ENCODE measurements around the gene ABCB8. TPM values are rescaled to one million over a fixed set of nuclear protein-coding genes. Genes with fewer than 3 reads are reported as not detected.
A peak's percentile ranks its signal among the peaks of the same experiment; 100 is the strongest.

ABCB8 gene
- total RNA-seq, 5 donors from 2014 or later (not counting 1 experiment from before 2014, with no cell fraction given), result 72.4 to 83.0 (median 74.8) TPM

- Mint-ChIP-seq H3K4me1 (peaks cover 20 to 30% (median 25%) of the 10 kb centered on the region in 3 donors), H3K27ac (no peak overlapping the region), H3K36me3 (no peaks in the 10 kb centered on the region), H3K9me3 (no peaks in the 10 kb centered on the region), H3K27me3 (peaks cover 0 to 4% of the 10 kb centered on the region in 2 donors), H3K4me3 (no peak overlapping the region)
- 100% methylated on average over 5 of the region's 7 CpGs for WGBS (ENCODE audit: insufficient coverage)
- Histone ChIP-seq H3K4me3 (ENCODE audit: control insufficient read depth in 1 of 2, extremely low read depth in 1 of 2, low read length in 1 of 2) (no peak overlapping the region), H3K9me3 (no peaks in the 10 kb centered on the region), H3K27ac (ENCODE audit: low read length) (no peak overlapping the region), H3K27me3 (replicated peaks in 1 of 2; ENCODE audit: control insufficient read depth in 2 of 2, extremely low read depth in 1 of 2, insufficient read depth in 2 of 2, low read length in 1 of 2) (peaks cover 0 to 19% of the 10 kb centered on the region in 2 experiments), H3K36me3 (ENCODE audit: control insufficient read depth in 2 of 2, extremely low read depth in 1 of 2, insufficient read depth in 1 of 2, low read length in 1 of 2) (no peaks in the 10 kb centered on the region), H3K4me1 (ENCODE audit: control insufficient read depth in 1 of 2, extremely low read depth in 1 of 2, insufficient read depth in 2 of 2, low read length in 2 of 2) (peaks cover 7 to 34% of the 10 kb centered on the region in 2 experiments)
- POLR2A ChIA-PET, result no interaction called here
- DNase-seq (no peak), ATAC-seq (replicated peaks in 1 of 4) (no peak)
- CTCF ChIA-PET, result interaction anchor here in 1 of 2 donors (0.7 kb wide), 1 partner anchor 83 kb away, joined by 3 read pairs; no protein-coding TSS in a partner anchor
These were observed 62.8 kb downstream of the ABCB8 start for GRCh38 chr7:151091003-151091402.

DNA sequence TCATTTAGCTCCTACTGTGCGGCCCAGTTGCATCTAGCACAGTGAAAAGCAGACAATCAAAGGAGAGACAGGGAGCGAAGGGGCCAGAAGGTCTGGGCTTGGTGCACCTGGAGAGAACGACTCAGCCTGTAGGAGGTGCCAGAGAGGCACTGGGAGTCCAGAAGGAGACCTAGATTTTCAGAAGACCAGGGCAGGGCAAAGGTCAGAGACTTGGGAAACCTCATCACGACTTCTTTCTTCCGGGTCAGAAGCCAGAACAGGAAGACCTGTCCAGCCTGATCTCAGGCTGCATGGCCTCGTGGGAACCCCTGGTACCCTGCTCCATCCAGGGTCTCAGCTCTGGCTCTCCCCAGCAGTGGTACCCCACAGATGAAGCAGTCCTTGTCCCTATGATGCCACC lies 63.2 kb downstream of the ABCB8 start:
- Histone ChIP-seq H3K4me1 (ENCODE audit: control insufficient read depth in 1 of 2, extremely low read depth in 1 of 2, insufficient read depth in 2 of 2, low read length in 2 of 2) (peaks cover 7 to 37% of the 10 kb centered on the region in 2 experiments), H3K27me3 (replicated peaks in 1 of 2; ENCODE audit: control insufficient read depth in 2 of 2, extremely low read depth in 1 of 2, insufficient read depth in 2 of 2, low read length in 1 of 2) (peaks cover 0 to 19% of the 10 kb centered on the region in 2 experiments), H3K27ac (ENCODE audit: low read length) (no peak overlapping the region), H3K36me3 (ENCODE audit: control insufficient read depth in 2 of 2, extremely low read depth in 1 of 2, insufficient read depth in 1 of 2, low read length in 1 of 2) (no peaks in the 10 kb centered on the region), H3K9me3 (no peaks in the 10 kb centered on the region), H3K4me3 (ENCODE audit: control insufficient read depth in 1 of 2, extremely low read depth in 1 of 2, low read length in 1 of 2) (no peak overlapping the region)
- POLR2A ChIA-PET, result interaction anchor here in 1 of 2 donors (0.6 kb wide), 1 partner anchor 452 kb away, joined by 5 read pairs; no protein-coding TSS in a partner anchor
- CTCF ChIA-PET, result no interaction called here
- Mint-ChIP-seq H3K9me3 (no peaks in the 10 kb centered on the region), H3K27me3 (peaks cover 0 to 4% of the 10 kb centered on the region in 2 donors), H3K4me3 (no peak overlapping the region), H3K27ac (no peak overlapping the region), H3K36me3 (no peaks in the 10 kb centered on the region), H3K4me1 (peaks cover 19 to 31% (median 25%) of the 10 kb centered on the region in 3 donors)
- DNase-seq (peak in 1 of 35 experiments; percentile 35), ATAC-seq (replicated peaks in 1 of 4) (no peak)
- WGBS (ENCODE audit: insufficient coverage), result 64% methylated on average over 6 of the region's 6 CpGs

- H3K4me1 ChIP-seq (ENCODE audit: control insufficient read depth in 1 of 2, extremely low read depth in 1 of 2, insufficient read depth in 2 of 2, low read length in 2 of 2), result peaks cover 7 to 36% of the 10 kb centered on the region in 2 experiments
- H3K9me3 ChIP-seq, result no peaks in the 10 kb centered on the region
- H3K27me3 ChIP-seq (replicated peaks in 1 of 2; ENCODE audit: control insufficient read depth in 2 of 2, extremely low read depth in 1 of 2, insufficient read depth in 2 of 2, low read length in 1 of 2), result peaks cover 0 to 18% of the 10 kb centered on the region in 2 experiments
- ATAC-seq (replicated peaks in 1 of 4) (no peak), DNase-seq (no peak)
- H3K4me3 Mint-ChIP-seq, result no peak overlapping the region
- H3K36me3 ChIP-seq (ENCODE audit: control insufficient read depth in 2 of 2, extremely low read depth in 1 of 2, insufficient read depth in 1 of 2, low read length in 1 of 2), result no peaks in the 10 kb centered on the region
- no peaks in the 10 kb centered on the region for H3K36me3 Mint-ChIP-seq
- ChIA-PET CTCF (no interaction called here), POLR2A (interaction anchor here in 1 of 2 donors (0.6 kb wide), 1 partner anchor 453 kb away, joined by 5 read pairs; no protein-coding TSS in a partner anchor)
- WGBS (ENCODE audit: insufficient coverage), result 92% methylated on average over 13 of the region's 14 CpGs
- no peak overlapping the region for H3K27ac ChIP-seq (ENCODE audit: low read length)
- H3K9me3 Mint-ChIP-seq, result no peaks in the 10 kb centered on the region
- no peak overlapping the region for H3K27ac Mint-ChIP-seq
- H3K4me3 ChIP-seq (ENCODE audit: control insufficient read depth in 1 of 2, extremely low read depth in 1 of 2, low read length in 1 of 2), result no peak overlapping the region
- H3K4me1 Mint-ChIP-seq, result peaks cover 19 to 29% (median 25%) of the 10 kb centered on the region in 3 donors
- H3K27me3 Mint-ChIP-seq, result peaks cover 0 to 4% of the 10 kb centered on the region in 2 donors
These were observed 63.7 kb downstream of the ABCB8 start for GRCh38 chr7:151091988-151092387.

DNA sequence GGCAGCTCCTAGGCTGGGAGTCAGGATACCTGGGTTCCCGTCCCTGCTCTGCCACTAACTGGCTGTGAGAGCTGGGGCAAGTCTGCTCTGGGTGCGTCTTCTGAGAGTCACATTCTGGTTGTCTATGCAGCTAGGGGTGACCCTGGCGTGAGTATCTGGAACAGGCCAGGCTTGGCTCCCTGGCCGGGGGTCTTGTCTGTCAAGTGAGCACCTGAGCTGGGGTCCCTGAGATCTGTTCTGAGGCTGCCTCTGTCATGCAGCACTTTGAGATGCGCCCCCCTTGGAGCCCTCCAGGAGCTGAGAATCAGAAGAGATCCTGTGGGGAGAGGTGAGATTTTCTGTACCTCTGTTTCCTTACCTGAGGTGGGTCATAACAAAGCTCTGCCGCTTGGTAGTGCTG lies 65.5 kb downstream of the ABCB8 start:
- ChIA-PET POLR2A (no interaction called here), CTCF (interaction anchor here (0.6 to 1.0 kb wide), 2 partner anchors 17 to 162 kb away, joined by 3 to 4 read pairs; no protein-coding TSS in a partner anchor)
- H3K27ac ChIP-seq (ENCODE audit: low read length), result no peak overlapping the region
- H3K27me3 Mint-ChIP-seq, result peaks cover 0 to 4% of the 10 kb centered on the region in 2 donors
- DNase-seq (no peak), ATAC-seq (replicated peaks in 1 of 4) (no peak)
- H3K27ac Mint-ChIP-seq, result no peak overlapping the region
- H3K27me3 ChIP-seq (replicated peaks in 1 of 2; ENCODE audit: control insufficient read depth in 2 of 2, extremely low read depth in 1 of 2, insufficient read depth in 2 of 2, low read length in 1 of 2), result peaks cover 0 to 6% of the 10 kb centered on the region in 2 experiments
- no peaks in the 10 kb centered on the region for H3K36me3 ChIP-seq (ENCODE audit: control insufficient read depth in 2 of 2, extremely low read depth in 1 of 2, insufficient read depth in 1 of 2, low read length in 1 of 2)
- H3K9me3 ChIP-seq, result no peaks in the 10 kb centered on the region
- WGBS (ENCODE audit: insufficient coverage), result 96% methylated on average over 6 of the region's 6 CpGs
- H3K4me1 Mint-ChIP-seq, result peaks cover 12 to 21% (median 19%) of the 10 kb centered on the region in 3 donors
- H3K4me3 Mint-ChIP-seq, result no peak overlapping the region
- H3K4me1 ChIP-seq (ENCODE audit: control insufficient read depth in 1 of 2, extremely low read depth in 1 of 2, insufficient read depth in 2 of 2, low read length in 2 of 2), result peaks cover 0 to 20% of the 10 kb centered on the region in 2 experiments
- H3K36me3 Mint-ChIP-seq, result no peaks in the 10 kb centered on the region
- H3K9me3 Mint-ChIP-seq, result no peaks in the 10 kb centered on the region
- H3K4me3 ChIP-seq (ENCODE audit: control insufficient read depth in 1 of 2, extremely low read depth in 1 of 2, low read length in 1 of 2), result no peak overlapping the region

GRCh38 chr7:151094675-151095074 lies 66.4 kb downstream of the ABCB8 start:
- no peak overlapping the region for H3K27ac ChIP-seq (ENCODE audit: low read length)
- DNase-seq, result no peak
- peak overlapping the region in 1 of 2 donors; percentile 36 for H3K27ac Mint-ChIP-seq

GRCh38 chr7:151095123-151095797 lies 67.0 kb downstream of the ABCB8 start:
- 90% methylated on average over 4 of the region's 10 CpGs for WGBS (ENCODE audit: insufficient coverage)
- H3K36me3 Mint-ChIP-seq, result no peaks in the 10 kb centered on the region
- no peaks in the 10 kb centered on the region for H3K27me3 Mint-ChIP-seq
- peaks cover 0 to 10% of the 10 kb centered on the region in 2 experiments for H3K4me1 ChIP-seq (ENCODE audit: control insufficient read depth in 1 of 2, extremely low read depth in 1 of 2, insufficient read depth in 2 of 2, low read length in 2 of 2)
- no peak overlapping the region for H3K27ac Mint-ChIP-seq
- POLR2A ChIA-PET, result no interaction called here
- CTCF ChIA-PET, result interaction anchor here in 1 of 2 donors (0.6 kb wide), 2 partner anchors 33 to 68 kb away, joined by 3 to 5 read pairs; no protein-coding TSS in a partner anchor
- ATAC-seq (replicated peaks in 1 of 4) (peak in 1 of 4 experiments; percentile 50), DNase-seq (peak in 1 of 35 experiments; percentile 25)
- no peaks in the 10 kb centered on the region for H3K9me3 Mint-ChIP-seq
- peaks cover 0 to 1% of the 10 kb centered on the region in 2 experiments for H3K27me3 ChIP-seq (replicated peaks in 1 of 2; ENCODE audit: control insufficient read depth in 2 of 2, extremely low read depth in 1 of 2, insufficient read depth in 2 of 2, low read length in 1 of 2)
- H3K9me3 ChIP-seq, result no peaks in the 10 kb centered on the region
- H3K4me3 ChIP-seq (ENCODE audit: control insufficient read depth in 1 of 2, extremely low read depth in 1 of 2, low read length in 1 of 2), result no peak overlapping the region
- H3K36me3 ChIP-seq (ENCODE audit: control insufficient read depth in 2 of 2, extremely low read depth in 1 of 2, insufficient read depth in 1 of 2, low read length in 1 of 2), result no peaks in the 10 kb centered on the region
- H3K27ac ChIP-seq (ENCODE audit: low read length), result peak overlapping the region; percentile 29
- H3K4me1 Mint-ChIP-seq, result peaks cover 0 to 11% (median 8%) of the 10 kb centered on the region in 3 donors
- H3K4me3 Mint-ChIP-seq, result no peak overlapping the region

More at GRCh38 chr7:151094675-151095074, 66.4 kb downstream of the ABCB8 start:
- ATAC-seq (replicated peaks in 1 of 4), result no peak
- Mint-ChIP-seq H3K36me3 (no peaks in the 10 kb centered on the region), H3K4me3 (no peak overlapping the region), H3K27me3 (no peaks in the 10 kb centered on the region), H3K9me3 (no peaks in the 10 kb centered on the region), H3K4me1 (peaks cover 3 to 12% (median 9%) of the 10 kb centered on the region in 3 donors)
- H3K27me3 ChIP-seq (replicated peaks in 1 of 2; ENCODE audit: control insufficient read depth in 2 of 2, extremely low read depth in 1 of 2, insufficient read depth in 2 of 2, low read length in 1 of 2), result peaks cover 0 to 4% of the 10 kb centered on the region in 2 experiments
- no peaks in the 10 kb centered on the region for H3K36me3 ChIP-seq (ENCODE audit: control insufficient read depth in 2 of 2, extremely low read depth in 1 of 2, insufficient read depth in 1 of 2, low read length in 1 of 2)
- CTCF ChIA-PET, result interaction anchor here in 1 of 2 donors (0.6 to 0.7 kb wide), 6 partner anchors 9 to 592 kb away, joined by 3 to 5 read pairs (median 3); no protein-coding TSS in a partner anchor
- H3K4me3 ChIP-seq (ENCODE audit: control insufficient read depth in 1 of 2, extremely low read depth in 1 of 2, low read length in 1 of 2), result no peak overlapping the region
- peaks cover 0 to 12% of the 10 kb centered on the region in 2 experiments for H3K4me1 ChIP-seq (ENCODE audit: control insufficient read depth in 1 of 2, extremely low read depth in 1 of 2, insufficient read depth in 2 of 2, low read length in 2 of 2)
- H3K9me3 ChIP-seq, result no peaks in the 10 kb centered on the region
- 92% methylated on average over 2 of the region's 5 CpGs for WGBS (ENCODE audit: insufficient coverage)
- POLR2A ChIA-PET, result interaction anchor here (0.6 kb wide), 3 partner anchors 43 to 189 kb away, joined by 3 to 4 read pairs (median 4); no protein-coding TSS in a partner anchor
